ENCODE measurements around the gene NEUROG1.

GRCh38 chr5:135564331-135564730 lies 28.6 kb upstream of the NEUROG1 start:
- TF ChIP-seq CTCF (IDR thresholded peaks at IDR 0.05): no peak
- no peak for TF ChIP-seq POLR2AphosphoS5 (IDR thresholded peaks at IDR 0.05)

Measured in breast epithelium (tissue), 3 donors.